Measurements from ENCODE around the gene SAMSN1. TPM values are rescaled to one million over a fixed set of nuclear protein-coding genes. Genes with fewer than 3 reads are reported as not detected.

Gene SAMSN1
- total RNA-seq, 1 experiment from 2014 or later = 2.8 TPM

DNA sequence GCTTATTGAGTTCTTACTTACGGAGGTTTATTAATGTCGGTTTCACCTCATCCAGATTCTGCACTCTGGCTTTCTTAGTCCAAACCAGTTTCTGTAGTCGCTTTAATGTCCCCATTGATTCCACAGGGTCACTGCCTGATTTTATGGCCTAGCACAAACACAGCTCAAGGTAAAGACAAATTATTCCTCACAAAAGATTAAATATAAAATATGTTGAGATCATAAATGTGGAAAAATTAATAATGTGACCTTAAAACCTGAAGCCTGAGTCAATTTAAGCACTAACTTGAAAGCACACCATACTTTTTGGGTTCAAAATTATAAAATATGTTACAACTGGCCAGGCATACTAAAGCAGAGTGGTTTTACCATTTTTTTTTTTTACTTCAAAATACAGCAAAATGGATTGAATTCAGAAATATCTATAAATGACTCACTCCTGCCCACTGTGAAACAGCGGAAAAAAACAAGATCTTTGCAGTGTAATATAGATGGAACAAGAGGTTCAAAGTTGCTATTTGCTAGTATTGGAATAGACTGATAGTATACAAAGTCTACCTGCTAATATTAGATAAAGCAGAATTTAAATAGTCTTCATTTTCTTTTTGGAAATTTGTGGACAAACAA, 37.6 kb upstream of the SAMSN1 start:
- no peak overlapping the region for H3K23ac ChIP-seq (ENCODE audit: insufficient read length, low read depth, low read length)
- no peaks in the 10 kb centered on the region for H3K27me3 ChIP-seq (ENCODE audit: insufficient read depth, low read length)
- H2AFZ ChIP-seq (ENCODE audit: low read length) = no peak overlapping the region
- DNase-seq = no peak
- no peak overlapping the region for H2BK120ac ChIP-seq (ENCODE audit: low read depth, low read length, poor library complexity, severe bottlenecking)
- H3K4me1 Mint-ChIP-seq = no peaks in the 10 kb centered on the region
- no peak overlapping the region for H2AK5ac ChIP-seq (ENCODE audit: insufficient read length, low read length)
- no peak overlapping the region; a peak in 1 of 7 replicates for H3K27ac Mint-ChIP-seq
- H3K27ac ChIP-seq (ENCODE audit: insufficient read length, low read depth, low read length) = no peak overlapping the region
- no peaks in the 10 kb centered on the region for H3K23me2 ChIP-seq (ENCODE audit: insufficient read length, low read depth, low read length, poor library complexity, severe bottlenecking)
- no peak overlapping the region for H4K91ac ChIP-seq (ENCODE audit: insufficient read length, low read depth, low read length)
- H3K9me3 ChIP-seq (ENCODE audit: control insufficient read depth, low read depth, low read length) = no peaks in the 10 kb centered on the region
- no peak overlapping the region for H3K4me2 ChIP-seq (ENCODE audit: insufficient read depth, insufficient read length, low read length)
- H3K14ac ChIP-seq (ENCODE audit: insufficient read depth, low read length) = no peak overlapping the region
- H3K79me2 ChIP-seq (ENCODE audit: insufficient read depth, low read length) = no peaks in the 10 kb centered on the region
- no peak for TF ChIP-seq CTCF (conservative IDR thresholded peaks at IDR 0.05)
- H3K4ac ChIP-seq (ENCODE audit: low read depth, low read length) = no peak overlapping the region
- no peaks in the 10 kb centered on the region for H3K79me1 ChIP-seq (ENCODE audit: insufficient read depth, low read depth, low read length, poor library complexity, severe bottlenecking)
- no peaks in the 10 kb centered on the region for H4K20me1 ChIP-seq (ENCODE audit: control insufficient read depth, insufficient read depth, insufficient read length)
- no peak overlapping the region for H2BK5ac ChIP-seq (ENCODE audit: insufficient read length, low read length)
- H3K9me3 Mint-ChIP-seq = peaks cover 0 to 3% of the 10 kb centered on the region in 2 experiments; a peak in 2 of 5 replicates
- no peak overlapping the region for H3T11ph ChIP-seq (ENCODE audit: low read length)
- no peak overlapping the region for H3K9ac ChIP-seq (ENCODE audit: extremely low read depth, insufficient read length, low read length)
- no peak overlapping the region for H4K8ac ChIP-seq (replicated peaks; ENCODE audit: insufficient read length, low read depth, low read length)
- no peaks in the 10 kb centered on the region for H3K36me3 Mint-ChIP-seq (ENCODE audit: insufficient read depth in 1 of 3, low read depth in 3 of 3)
- H3K27me3 Mint-ChIP-seq (ENCODE audit: low read depth) = no peaks in the 10 kb centered on the region
- no peak overlapping the region for H2BK20ac ChIP-seq (ENCODE audit: low read depth, low read length, poor library complexity, severe bottlenecking)
- no peak overlapping the region for H3K56ac ChIP-seq (ENCODE audit: insufficient read length, low read depth, low read length)
- H2BK12ac ChIP-seq (ENCODE audit: insufficient read length, low read depth, low read length) = no peak overlapping the region
- WGBS (ENCODE audit: extremely low coverage, insufficient read length, low lambda C conversion rate) = no CpG with 5 or more reads among the region's 4 CpGs
- no peak overlapping the region for H3K4me3 Mint-ChIP-seq
- H3K18ac ChIP-seq (ENCODE audit: insufficient read length, low read depth, low read length) = no peak overlapping the region
- H4K5ac ChIP-seq (ENCODE audit: insufficient read length, low read depth, low read length) = no peak overlapping the region
- H2BK15ac ChIP-seq (ENCODE audit: low read depth, low read length) = no peak overlapping the region
- no peaks in the 10 kb centered on the region; the same call in 1 of the 2 replicates for H3K4me1 ChIP-seq (ENCODE audit: insufficient read depth, low read length)

Data from H9 (cell line).